Activated CD8-positive, alpha-beta T cell treated with anti-CD3 and anti-CD28 coated beads, Interleukin-2, amount 10 ng/mL, durations not matched to agents 7 days and 5 days (primary cell): ENCODE data around the gene IFT172. TPM values are rescaled to one million over a fixed set of nuclear protein-coding genes. Genes with fewer than 3 reads are reported as not detected.

Source experiments
- ATAC-seq: fragments of 150-1000 bp; cut with Tn5 transposase; one replicate; pipeline ENCODE4 v1.10.0; 2021; ENCODE audit warnings: moderate library complexity
- CTCF ChIA-PET: fragments of 350-600 bp; sonication (Branson Sonifier 250); formaldehyde crosslinking; loops from one replicate; lab custom pipeline; 2021; ENCODE audit warnings: antibody characterized with exemption; lab: Charles Lee
- POLR2A ChIA-PET: fragments of 350-600 bp; sonication (Branson Sonifier 250); formaldehyde crosslinking; loops from one replicate; lab custom pipeline; 2021; ENCODE audit warnings: antibody characterized with exemption; lab: Charles Lee
- DNase-seq: peaks from one replicate; pipeline ENCODE4 v3.0.0-alpha.2; 2020
- H3K27ac Mint-ChIP-seq: one replicate; pipeline ENCODE4 v1.8.0; 2021; ENCODE audit warnings: mild to moderate bottlenecking, mixed read lengths
- H3K27me3 Mint-ChIP-seq: one replicate; pipeline ENCODE4 v1.8.0; 2021; ENCODE audit warnings: low read depth, mixed read lengths
- H3K36me3 Mint-ChIP-seq: one replicate; pipeline ENCODE4 v1.8.0; 2021; ENCODE audit warnings: low read depth, mixed read lengths
- H3K4me1 Mint-ChIP-seq: one replicate; pipeline ENCODE4 v1.8.0; 2021; ENCODE audit warnings: low read depth, mixed read lengths
- H3K4me3 Mint-ChIP-seq: one replicate; pipeline ENCODE4 v1.8.0; 2021; ENCODE audit warnings: mild to moderate bottlenecking, mixed read lengths
- H3K9me3 Mint-ChIP-seq: one replicate; pipeline ENCODE4 v1.8.0; 2022; ENCODE audit warnings: mixed read lengths; ENCODE audit not compliant: insufficient read depth
- total RNA-seq, 2 experiments: library from RNA; stranded (reverse); gene quantifications; one replicate each; pipeline ENCODE4 v1.2.3, GENCODE V29; 2021

IFT172 gene
- total RNA-seq, 2 experiments from 2014 or later: 10.0 to 11.2 TPM

DNA sequence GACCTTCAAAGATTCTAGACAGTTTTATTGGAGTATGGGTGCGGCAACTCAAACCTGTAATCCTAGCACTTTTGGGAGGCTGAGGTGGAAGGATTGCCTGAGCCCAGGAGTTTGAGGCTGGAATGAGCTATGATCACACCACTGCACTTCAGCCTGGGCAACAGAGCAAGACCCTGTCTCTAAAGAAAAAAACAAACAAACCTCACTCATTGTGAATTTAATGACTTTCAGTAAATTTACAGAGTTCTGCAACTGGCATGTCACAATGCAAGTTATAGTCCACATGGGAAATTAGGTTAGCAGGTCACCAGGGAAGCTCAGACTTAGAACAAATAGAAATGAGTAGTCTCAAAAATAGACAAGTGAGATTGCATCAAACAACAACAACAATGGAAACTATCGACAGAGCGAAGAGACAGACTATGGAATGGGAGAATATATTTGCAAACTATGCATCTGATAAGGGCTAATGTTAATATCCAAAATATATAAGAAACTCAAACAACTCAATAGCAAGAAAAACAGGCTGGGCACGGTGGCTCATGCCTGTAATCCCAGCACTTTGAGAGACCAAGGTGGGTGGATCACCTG, 67.8 kb downstream of the IFT172 start:
- DNase-seq (no peak), ATAC-seq (no peak)
- ChIA-PET CTCF (interaction anchor here (1.1 to 2.2 kb wide), 2 partner anchors 8 to 119 kb away, joined by 5 to 9 read pairs; no protein-coding TSS in a partner anchor), POLR2A (no interaction called here)
- H3K36me3 Mint-ChIP-seq: no peaks in the 10 kb centered on the region
- no peaks in the 10 kb centered on the region for H3K4me1 Mint-ChIP-seq
- no peak overlapping the region for H3K4me3 Mint-ChIP-seq
- H3K9me3 Mint-ChIP-seq: no peaks in the 10 kb centered on the region
- H3K27ac Mint-ChIP-seq: no peak overlapping the region
- H3K27me3 Mint-ChIP-seq: peaks cover 6% of the 10 kb centered on the region

DNA sequence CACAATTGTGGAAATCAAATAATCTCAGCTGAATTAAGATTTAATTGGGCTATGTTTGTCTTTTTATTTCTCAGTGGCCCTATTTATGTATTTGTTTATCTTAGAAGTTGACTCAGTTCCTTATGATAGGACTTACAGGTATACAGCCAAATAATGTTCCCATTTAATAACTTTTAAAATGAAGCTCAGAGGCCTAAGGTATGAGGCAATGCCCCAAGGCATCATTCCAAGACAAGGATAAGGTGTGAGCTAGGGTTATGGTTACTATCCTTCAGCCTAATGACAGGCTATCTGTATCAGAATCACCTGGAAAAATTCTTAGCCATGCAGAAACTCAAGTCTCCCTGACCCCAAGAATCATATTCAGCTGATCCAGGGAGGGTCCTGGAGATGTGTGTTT, 68.5 kb downstream of the IFT172 start:
- ATAC-seq (no peak), DNase-seq (no peak)
- H3K27ac Mint-ChIP-seq: no peak overlapping the region
- no peaks in the 10 kb centered on the region for H3K4me1 Mint-ChIP-seq
- ChIA-PET POLR2A (no interaction called here), CTCF (interaction anchor here (1.1 to 2.2 kb wide), 2 partner anchors 9 to 118 kb away, joined by 5 to 9 read pairs; no protein-coding TSS in a partner anchor)
- no peaks in the 10 kb centered on the region for H3K9me3 Mint-ChIP-seq
- H3K36me3 Mint-ChIP-seq: no peaks in the 10 kb centered on the region
- H3K4me3 Mint-ChIP-seq: no peak overlapping the region
- peaks cover 6% of the 10 kb centered on the region for H3K27me3 Mint-ChIP-seq

DNA sequence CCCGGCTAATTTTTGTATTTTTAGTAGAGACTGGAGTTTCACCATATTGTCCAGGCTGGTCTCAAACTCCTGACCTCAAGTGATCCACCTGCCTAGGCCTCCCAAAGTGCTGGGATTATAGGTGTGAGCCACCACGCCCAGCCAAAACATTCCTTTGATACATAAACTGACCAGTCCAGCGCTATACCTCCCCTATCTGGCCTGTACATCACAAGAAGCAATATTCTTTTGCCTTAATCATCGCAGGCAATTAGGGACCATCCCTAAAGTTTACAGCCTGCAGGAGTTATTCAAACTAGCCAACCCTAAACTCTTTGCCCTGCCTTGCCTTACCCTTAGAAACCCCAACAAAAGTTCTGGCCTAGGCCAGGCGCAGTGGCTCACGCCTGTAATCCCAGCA, 73.4 kb downstream of the IFT172 start:
- Mint-ChIP-seq H3K9me3 (no peaks in the 10 kb centered on the region), H3K36me3 (no peaks in the 10 kb centered on the region), H3K27me3 (peaks cover 12% of the 10 kb centered on the region), H3K27ac (no peak overlapping the region), H3K4me1 (no peaks in the 10 kb centered on the region), H3K4me3 (no peak overlapping the region)
- ChIA-PET POLR2A (no interaction called here), CTCF (no interaction called here)
- ATAC-seq: no peak
- no peak for DNase-seq

DNA sequence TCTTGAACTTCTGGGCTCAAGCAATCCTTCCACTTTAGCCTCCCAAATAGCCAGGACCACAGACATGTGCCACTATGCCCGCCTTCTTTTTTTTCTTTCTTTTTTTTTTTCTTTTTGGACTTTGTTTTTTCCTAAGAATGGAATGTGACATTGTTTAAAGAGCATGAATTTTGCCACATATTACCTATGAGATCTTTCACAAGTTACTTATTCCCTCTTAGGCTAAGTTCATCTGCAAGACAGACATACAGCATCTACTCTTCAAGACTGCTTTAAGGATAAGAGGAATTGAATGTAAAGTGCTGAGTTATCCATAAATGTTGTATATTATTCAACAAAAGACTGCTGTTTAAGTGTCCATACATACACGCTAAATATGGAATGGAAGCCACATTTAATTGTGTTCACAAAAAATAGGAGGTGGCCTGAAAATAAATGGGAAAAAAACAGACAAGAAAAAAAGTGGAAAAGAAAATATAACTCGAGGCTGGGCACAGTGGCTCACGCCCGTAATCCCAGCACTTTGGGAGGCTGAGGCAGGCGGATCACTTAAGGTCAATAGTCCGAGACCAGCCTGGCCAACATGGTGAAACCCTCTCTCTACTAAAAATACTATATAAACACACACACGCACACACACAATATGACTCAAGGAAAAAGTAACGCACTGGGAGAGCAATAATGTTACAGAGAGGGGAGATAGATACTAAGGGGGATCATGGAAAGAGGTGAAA, 77.0 kb downstream of the IFT172 start:
- Mint-ChIP-seq H3K27ac (no peak overlapping the region), H3K27me3 (peaks cover 8% of the 10 kb centered on the region), H3K4me1 (peaks cover 17% of the 10 kb centered on the region), H3K9me3 (no peaks in the 10 kb centered on the region), H3K4me3 (no peak overlapping the region), H3K36me3 (peaks cover 9% of the 10 kb centered on the region)
- ATAC-seq: no peak
- ChIA-PET POLR2A (no interaction called here), CTCF (no interaction called here)
- no peak for DNase-seq

DNA sequence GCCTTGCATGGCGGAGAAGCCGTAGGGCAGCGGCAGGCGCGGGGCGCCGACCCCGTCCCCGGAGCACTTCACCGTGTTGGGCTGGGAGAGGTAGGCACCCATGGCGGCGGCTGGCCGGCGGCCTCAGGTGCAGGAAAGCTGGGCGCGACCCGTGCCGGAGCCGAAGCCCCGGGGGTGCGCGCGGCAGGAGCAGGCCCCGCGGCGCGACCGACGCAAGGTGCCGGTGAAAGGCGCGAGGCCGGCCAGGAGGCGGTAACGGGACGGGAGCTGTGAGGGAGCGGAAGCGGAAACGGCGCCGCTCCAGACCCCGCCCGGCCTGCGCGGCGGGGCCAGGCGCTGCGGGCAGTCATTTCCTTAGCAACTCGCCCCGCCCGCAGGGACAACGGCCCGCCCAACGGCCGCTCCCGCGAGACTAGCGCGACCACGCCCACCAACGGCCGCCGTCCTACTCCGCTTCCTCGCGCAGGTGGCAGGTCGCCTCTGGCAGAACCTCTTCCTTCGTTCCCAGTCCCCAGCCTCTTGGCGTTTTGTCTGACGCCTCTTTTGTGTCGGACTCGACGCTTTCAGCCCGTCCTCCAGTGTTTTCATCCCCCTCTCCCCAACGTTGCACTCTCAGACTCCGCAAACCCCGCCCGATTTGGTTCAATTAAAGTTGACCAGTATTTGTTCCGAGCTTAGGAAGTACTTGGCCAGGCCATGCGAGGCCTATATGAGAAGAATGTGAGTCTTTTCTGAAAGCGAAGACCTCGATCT, 80.0 kb downstream of the IFT172 start, which contains the start of gene PPM1G:
Gene PPM1G, minus strand, starts transcription at position 271 of the 753 bp plus-strand sequence. Its CDS starts 169 bp downstream, at position 102.
- ATAC-seq: peak; percentile 96
- CTCF ChIA-PET: interaction anchor here (1.0 to 3.4 kb wide), 5 partner anchors 20 to 273 kb away, joined by 3 to 38 read pairs (median 4); partner anchors contain the start of gene NRBP1

DNA sequence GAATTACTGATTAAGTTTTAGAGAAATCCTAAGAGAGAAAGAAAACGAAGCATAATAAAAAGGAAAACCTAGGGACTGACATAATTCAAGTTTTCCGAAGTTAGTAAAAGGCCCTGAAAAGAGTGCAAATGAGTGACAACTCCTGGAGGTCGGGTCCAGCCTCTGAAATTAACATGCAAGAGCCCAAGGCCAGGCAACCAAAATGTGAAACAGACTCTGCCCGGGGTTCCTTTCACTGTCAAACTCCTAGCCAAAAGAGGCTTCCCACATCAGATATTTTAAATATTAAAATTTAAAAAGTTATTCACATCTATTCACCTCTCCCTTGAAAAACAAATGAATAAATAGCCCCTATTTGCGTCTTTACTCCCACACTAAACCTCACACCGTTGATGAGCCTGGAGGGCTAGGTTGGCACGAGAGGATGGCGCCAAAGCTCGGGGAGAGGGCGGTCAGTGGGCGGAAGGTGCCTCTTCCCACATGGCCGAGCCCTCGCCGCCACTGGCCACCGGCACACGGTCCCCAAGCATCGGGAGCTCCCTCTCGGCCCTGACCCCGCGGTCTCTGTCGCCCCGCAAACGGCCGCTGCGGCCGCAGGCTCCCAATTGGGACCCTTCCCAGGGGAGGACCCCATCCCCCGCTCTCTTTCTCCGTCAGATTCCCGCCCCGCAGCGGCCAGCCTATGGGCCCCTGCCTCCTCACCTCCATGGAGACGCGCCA, 80.8 kb downstream of the IFT172 start:
- ChIA-PET CTCF (interaction anchor here (1.0 to 3.4 kb wide), 4 partner anchors 20 to 274 kb away, joined by 3 to 38 read pairs (median 10); partner anchors contain the start of gene NRBP1), POLR2A (interaction anchor here (0.7 to 3.0 kb wide), 14 partner anchors 8 to 275 kb away, joined by 3 to 41 read pairs (median 6); partner anchors contain the start of genes CCDC121, GPN1, NRBP1 and SNX17)
- peaks cover 30% of the 10 kb centered on the region for H3K36me3 Mint-ChIP-seq
- peaks cover 34% of the 10 kb centered on the region for H3K4me1 Mint-ChIP-seq
- H3K9me3 Mint-ChIP-seq: no peaks in the 10 kb centered on the region
- peak overlapping the region; percentile 83 for H3K4me3 Mint-ChIP-seq
- peaks cover 8% of the 10 kb centered on the region for H3K27me3 Mint-ChIP-seq
- H3K27ac Mint-ChIP-seq: peak overlapping the region; percentile 88
- ATAC-seq (peak; percentile 35), DNase-seq (peak; percentile 45)

More for the DNA sequence above, 80.0 kb downstream of the IFT172 start, which contains the start of gene PPM1G:
- POLR2A ChIA-PET: interaction anchor here (0.6 to 3.0 kb wide), 20 partner anchors 9 to 275 kb away, joined by 3 to 41 read pairs (median 4); partner anchors contain the start of genes CCDC121, GPN1, NRBP1 and SNX17
- peaks cover 8% of the 10 kb centered on the region for H3K27me3 Mint-ChIP-seq
- peak within 1 kb of the TSS; percentile 89 for H3K27ac Mint-ChIP-seq
- DNase-seq: peak; percentile 97
- peak within 1 kb of the TSS; percentile 83 for H3K4me3 Mint-ChIP-seq
- H3K9me3 Mint-ChIP-seq: no peaks in the 10 kb centered on the region
- H3K4me1 Mint-ChIP-seq: peaks cover 34% of the 10 kb centered on the region
- peaks cover 26% of the 10 kb centered on the region for H3K36me3 Mint-ChIP-seq

DNA sequence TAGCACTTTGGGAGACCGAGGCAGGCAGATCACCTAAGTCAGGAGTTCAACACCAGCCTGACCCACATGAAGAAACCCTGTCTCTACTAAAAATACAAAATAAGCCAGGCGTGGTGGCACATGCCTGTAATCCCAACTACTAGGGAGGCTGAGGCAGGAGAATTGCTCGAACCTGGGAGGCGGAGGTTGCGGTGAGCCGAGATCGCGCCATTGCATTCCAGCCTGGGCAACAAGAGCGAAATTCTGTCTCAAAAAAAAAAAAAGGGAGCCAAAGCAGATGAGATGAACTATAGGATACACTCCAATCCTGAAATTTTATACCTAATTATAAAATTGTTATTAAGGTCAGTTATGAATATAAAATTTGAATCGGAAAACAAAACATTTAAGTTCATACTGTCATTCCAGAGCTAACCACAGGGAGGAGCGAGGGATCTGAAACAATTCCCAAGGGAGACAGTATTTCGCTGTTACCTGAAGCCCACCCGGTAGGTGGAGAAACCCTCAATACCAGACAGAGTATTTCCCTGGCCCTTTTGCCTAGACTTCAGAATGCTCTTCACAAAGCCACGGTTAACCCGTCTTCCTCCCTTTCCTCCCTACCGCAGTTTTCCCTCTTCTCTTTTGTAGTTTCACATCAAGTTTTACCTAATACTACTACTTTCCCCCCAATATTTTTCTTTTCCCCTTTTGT, 81.6 kb downstream of the IFT172 start:
- peaks cover 8% of the 10 kb centered on the region for H3K27me3 Mint-ChIP-seq
- peak overlapping the region; percentile 83 for H3K4me3 Mint-ChIP-seq
- peaks cover 39% of the 10 kb centered on the region for H3K4me1 Mint-ChIP-seq
- ATAC-seq: no peak
- ChIA-PET POLR2A (interaction anchor here (0.8 kb wide), 1 partner anchor 28 kb away, joined by 3 read pairs; no protein-coding TSS in a partner anchor), CTCF (interaction anchor here (1.0 to 3.4 kb wide), 2 partner anchors 21 to 105 kb away, joined by 3 to 38 read pairs; partner anchors contain the start of gene NRBP1)
- peaks cover 35% of the 10 kb centered on the region for H3K36me3 Mint-ChIP-seq
- H3K9me3 Mint-ChIP-seq: no peaks in the 10 kb centered on the region
- no peak for DNase-seq
- peak overlapping the region; percentile 88 for H3K27ac Mint-ChIP-seq

DNA sequence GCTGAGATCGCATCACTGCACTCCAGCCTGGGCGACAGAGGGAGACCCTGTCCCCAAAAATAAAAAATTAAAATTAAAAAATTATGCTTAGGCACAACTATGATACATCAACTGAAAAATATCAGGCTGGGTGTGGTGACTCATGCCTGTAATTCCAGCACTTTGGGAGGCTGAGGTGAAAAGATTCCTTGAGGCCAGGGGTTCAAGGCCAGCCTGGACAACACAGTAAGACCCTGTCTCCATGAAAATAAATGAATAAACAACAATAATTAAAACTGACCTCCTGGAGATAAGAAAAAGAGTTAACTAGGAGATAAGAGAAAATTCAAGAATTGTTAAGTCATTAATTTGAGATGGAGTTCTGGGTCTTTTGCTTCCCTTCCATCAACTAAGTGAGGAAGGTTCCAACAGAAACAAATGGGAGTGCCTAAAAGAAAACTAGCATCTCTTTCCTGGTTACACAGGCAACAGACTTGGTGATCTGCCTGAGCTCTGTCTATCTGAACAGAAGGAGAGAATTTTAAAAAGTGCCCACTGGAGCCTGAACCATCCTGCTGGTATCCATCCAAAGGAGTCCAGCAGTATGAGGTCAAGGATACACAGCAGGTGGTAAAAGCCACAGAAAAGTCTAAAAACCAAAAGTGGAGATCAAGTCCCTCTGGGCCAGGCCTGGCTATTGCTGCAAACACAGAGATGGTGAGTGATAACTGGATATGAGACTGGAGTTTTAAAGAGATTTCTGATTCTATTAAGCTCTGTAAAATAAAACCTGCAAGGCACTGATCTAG, 89.0 kb downstream of the IFT172 start:
- CTCF ChIA-PET: interaction anchor here (1.8 kb wide), 1 partner anchor 283 kb away, joined by 6 read pairs; no protein-coding TSS in a partner anchor
- POLR2A ChIA-PET: interaction anchor here (1.0 to 1.7 kb wide), 2 partner anchors 9 to 28 kb away, joined by 4 to 7 read pairs; partner anchors contain the start of genes NRBP1 and PPM1G
- Mint-ChIP-seq H3K27ac (peak overlapping the region; percentile 25), H3K4me1 (peaks cover 40% of the 10 kb centered on the region), H3K36me3 (peaks cover 38% of the 10 kb centered on the region), H3K9me3 (no peaks in the 10 kb centered on the region), H3K27me3 (no peaks in the 10 kb centered on the region), H3K4me3 (no peak overlapping the region)
- no peak for DNase-seq
- ATAC-seq: no peak

DNA sequence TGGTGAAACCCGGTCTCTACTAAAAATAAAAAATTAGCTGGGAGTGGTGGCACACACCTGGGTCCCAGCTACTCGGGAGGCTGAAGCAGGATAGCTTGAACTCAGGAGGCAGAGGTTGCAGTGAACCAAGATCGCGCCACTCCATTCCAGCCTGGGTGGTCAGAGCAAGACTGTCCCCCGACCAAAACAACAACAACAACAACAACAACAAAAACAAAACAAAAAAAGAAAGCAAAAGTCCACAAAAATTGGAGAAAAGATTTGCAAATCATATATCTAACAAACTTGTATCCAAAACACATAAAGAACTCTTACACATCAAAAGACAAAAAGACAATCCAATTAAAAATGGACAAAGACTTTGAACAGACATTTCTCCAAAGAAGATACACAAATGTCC, 90.6 kb downstream of the IFT172 start:
- DNase-seq (no peak), ATAC-seq (no peak)
- Mint-ChIP-seq H3K9me3 (no peaks in the 10 kb centered on the region), H3K27ac (no peak overlapping the region), H3K36me3 (peaks cover 32% of the 10 kb centered on the region), H3K27me3 (no peaks in the 10 kb centered on the region), H3K4me3 (no peak overlapping the region), H3K4me1 (peaks cover 38% of the 10 kb centered on the region)
- CTCF ChIA-PET: no interaction called here
- POLR2A ChIA-PET: interaction anchor here (1.5 kb wide), 1 partner anchor 10 kb away, joined by 3 read pairs; the partner anchor contains the start of gene PPM1G
